ENCODE data around the gene PHF24.
A peak's percentile ranks its signal among the peaks of the same experiment; 100 is the strongest.

The PHF24 gene

DNA sequence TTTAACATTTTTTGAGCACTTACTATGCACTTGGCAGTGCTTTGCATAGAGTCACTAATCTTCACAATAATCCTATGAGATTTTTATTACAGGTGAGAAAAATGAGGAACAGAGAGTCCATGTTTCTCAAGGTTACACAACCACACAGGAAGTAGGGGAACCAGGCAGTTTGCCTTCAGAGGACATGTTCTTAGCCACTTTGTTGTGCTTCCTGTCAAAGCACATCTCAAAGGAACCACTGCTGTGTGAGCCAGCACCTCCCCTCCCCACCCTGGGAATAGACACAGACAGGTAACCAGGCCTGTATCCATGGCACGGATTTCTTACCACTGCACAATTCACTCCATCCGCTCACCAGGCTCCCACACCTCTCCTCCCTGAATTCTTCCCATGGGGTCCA, 25.1 kb downstream of the PHF24 start:
- no peak for DNase-seq (ENCODE audit: low read depth in 2 of 2)

- DNase-seq (ENCODE audit: low read depth in 2 of 2), result no peak
Measured at GRCh38 chr9:34984049-34984448, 26.0 kb downstream of the PHF24 start.

- DNase-seq (ENCODE audit: low read depth in 2 of 2), result no peak
Measured at GRCh38 chr9:34985311-34985899, 27.3 kb downstream of the PHF24 start.

DNA sequence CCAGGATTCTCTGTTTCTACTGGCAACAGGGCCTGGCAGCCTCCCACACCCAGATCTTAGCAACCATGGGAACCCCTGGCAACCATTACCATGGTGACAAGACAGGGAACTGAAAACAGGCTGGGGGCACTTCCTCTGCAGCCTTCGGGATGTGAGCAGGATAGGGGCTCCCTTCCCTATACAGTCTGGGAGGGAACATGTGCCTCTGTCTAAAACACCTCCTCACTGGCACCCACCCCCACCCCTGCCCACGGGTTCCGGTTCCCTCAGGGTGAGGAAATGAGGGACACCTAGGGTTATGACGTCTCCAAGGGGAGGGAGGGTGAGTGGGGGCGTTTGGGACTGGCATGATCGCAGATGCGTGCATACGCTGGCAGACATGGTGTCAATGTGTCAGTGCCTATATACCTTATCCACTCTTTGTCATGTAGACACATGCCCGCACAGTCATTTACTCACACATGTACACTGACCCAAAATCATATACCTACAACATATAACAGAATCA, 28.5 kb downstream of the PHF24 start:
- peak; percentile 51 to 66 for DNase-seq (ENCODE audit: low read depth in 2 of 2)

DNA sequence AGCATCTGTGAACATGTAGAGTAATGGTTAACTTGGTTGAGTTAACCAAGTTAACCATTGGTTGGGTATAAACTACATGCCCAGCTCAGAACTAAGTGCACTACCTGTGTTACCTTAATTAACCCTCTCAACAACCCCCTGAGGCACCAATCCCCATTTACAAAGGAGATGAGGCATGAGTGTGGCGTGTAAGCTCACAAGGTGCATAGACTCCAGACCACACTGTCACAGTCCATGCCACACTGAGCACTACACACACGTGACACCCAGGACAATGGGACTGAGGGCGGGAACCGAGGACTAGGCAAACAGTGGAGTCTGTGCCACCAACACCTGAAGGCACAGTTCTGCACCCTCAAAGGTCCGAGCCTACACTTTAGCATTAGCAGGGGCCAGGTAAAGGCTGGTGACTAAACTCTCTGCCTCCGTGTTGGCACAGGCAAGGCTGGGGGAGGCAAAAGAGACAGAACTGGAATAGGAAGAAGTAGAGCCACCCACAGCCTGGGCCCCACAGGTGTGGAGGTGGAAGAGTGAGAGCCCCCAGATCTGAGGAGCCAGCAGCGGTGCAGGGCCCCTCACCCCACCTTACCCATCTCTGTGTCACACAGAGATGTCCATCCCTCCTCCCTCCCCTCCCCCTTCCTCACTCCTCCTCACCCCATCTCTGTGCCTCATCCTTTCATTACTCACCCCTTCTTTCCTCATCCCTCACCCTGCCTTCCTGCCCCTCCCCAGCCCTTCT, 29.2 kb downstream of the PHF24 start:
- no peak for DNase-seq (ENCODE audit: low read depth in 2 of 2)

- DNase-seq (ENCODE audit: low read depth in 2 of 2), result peak in 1 of 2 donors; percentile 38
Measured at GRCh38 chr9:34988218-34989002, 30.3 kb downstream of the PHF24 start.

DNA sequence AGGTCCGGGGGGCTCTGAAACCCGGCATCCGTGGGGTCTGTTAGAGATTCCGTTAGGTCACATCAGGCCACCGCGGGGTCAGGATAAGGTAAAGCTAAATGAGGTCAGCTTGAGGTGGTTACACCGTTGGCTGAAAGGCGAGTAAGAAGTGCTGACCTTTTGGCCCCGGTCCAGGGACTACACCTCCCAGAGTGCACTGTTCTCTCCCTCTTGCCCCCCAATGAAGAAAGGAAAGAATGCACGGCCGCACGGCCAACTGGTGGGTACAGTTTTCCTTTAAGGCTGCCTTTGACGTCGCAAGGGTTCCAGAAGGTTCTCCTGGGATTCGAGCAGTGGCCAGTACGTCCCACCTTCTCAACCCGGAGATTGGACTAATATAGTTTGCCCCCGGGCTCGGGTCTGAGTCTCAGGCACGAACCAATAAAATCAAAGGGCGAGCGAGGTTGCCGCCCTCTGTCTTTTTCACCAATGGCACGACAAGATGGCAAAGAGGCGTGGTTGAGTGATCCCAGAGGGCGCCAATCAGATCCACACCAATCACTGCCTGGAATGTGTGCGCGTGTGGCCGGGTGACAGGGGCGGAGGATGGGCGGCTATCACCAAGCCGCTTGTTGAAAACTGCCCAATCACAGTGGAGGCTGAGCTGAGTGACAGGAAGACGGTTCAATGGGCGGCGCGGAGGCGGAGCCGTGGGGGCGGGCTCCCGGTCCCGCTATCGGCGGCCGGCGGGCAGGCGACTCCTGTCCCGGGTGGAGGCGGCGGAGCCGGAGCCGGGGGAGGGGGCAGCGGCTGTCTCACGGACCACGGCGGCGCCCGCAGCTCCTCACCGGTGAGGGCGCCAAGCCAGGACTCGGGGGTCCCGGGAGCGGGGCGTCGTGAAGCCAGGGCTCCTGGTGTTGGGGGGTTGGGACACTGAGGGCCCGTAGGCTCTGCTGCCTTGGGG, 31.2 kb downstream of the PHF24 start, which contains the start of gene DNAJB5:
Gene DNAJB5 (plus strand): TSS at position 743 of the 943 bp plus-strand sequence. CDS start 886 bp downstream, outside the sequence.
- DNase-seq (ENCODE audit: low read depth in 2 of 2), result peak; percentile 92 to 95

DNA sequence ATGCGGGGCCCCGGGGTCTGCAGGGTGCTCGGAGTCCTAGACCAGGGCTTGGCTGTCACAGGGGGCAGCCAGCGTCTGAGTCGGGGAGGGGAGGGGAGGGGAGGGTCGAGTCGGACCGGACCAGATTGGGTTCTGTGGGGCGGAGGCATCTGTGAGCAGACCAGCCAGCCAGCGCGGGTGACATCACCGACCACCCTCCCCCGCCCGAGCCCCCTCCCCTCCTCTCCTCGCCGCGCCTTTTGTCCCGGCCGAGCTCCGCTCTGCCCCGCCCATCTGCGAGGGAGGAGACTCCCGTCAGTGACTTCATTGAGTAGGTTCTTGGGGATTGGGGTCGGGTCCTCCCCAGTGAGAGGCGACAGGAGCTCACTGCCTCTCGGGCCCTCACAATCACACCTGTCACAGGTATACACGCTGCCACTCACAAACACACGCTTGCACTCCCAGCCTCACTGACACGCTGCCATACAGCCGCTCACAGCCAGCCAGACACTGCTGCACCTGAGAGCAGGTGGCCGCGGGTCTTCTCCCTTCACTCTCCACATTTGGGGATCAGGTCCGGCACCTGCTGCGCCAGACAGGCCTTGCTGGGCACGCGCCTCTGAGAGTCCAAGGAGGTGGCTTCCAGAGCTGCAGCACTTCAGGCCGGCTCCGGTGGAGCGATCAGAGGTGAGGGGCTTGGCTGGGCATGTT, 32.0 kb downstream of the PHF24 start:
- no peak for DNase-seq (ENCODE audit: low read depth in 2 of 2)

DNA sequence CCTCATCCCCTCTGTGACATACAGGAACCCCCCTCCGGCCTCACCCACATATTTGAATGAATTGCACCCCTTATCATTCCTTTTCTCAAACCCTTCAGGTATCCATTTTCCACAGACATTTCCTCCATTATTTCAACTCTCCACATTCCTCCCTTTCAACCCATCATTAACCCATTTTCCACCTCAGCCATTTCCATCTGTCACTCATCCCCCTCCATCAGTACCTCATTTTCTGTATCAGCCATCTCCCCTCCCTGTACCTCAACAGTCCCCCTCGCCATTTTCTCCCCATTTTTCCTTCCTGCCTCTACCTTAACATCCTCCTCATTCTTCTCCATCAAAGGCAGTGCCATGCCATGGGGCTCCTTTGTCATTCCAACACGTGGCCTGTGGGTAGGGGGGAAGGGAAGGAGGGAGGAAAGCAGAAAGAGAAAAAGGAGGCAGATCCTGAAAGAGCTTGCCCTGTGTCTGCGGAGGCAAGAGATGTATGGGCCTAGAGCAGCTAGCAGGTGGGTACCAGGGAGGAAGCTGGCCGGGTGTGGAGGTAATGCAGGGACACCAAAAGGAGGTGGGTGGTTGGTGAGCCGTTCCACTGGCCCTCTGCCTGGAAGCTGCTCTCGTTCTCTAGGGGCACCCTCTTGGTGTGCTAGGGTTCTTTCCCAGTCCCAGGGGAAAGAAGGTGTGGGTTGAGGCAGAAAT, 33.0 kb downstream of the PHF24 start:
- DNase-seq (ENCODE audit: low read depth in 2 of 2), result no peak

DNA sequence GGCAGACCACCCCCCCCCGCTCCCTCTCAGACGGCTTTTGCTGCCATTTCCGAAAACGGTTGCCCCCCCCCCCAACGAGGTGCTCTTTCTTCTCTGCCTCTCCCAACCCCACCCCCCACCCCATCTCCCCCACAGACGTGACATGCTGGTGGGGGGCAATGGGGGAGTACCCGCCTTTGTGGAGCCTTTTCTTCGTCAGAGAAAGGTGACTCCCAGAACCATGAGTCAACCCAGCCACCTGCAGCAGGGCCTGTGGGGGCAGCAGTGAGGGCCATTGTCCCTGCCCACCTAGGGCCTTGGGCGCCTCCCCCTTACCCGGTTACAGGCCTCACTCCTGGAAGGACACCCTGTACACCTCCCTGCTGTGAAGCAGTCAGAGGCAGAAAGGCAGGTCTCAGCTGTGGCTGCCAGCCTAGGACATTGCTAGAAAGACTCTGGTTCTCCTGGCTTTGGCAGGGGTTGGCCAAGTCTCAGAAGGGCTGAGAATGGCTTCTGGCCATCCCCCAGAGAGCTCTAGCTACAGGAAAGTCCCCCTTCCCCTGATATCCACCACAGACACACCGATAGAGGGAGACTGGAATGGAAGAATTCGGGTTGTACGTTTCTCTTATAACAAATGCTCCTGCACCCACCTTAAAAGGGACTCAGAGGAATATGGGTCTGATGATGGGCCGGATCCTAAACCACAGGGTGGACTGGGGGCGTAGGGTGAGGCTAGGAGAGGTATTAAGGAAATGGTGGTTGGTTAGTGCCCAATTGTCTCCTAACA, 33.7 kb downstream of the PHF24 start:
- DNase-seq (ENCODE audit: low read depth in 2 of 2), result no peak

- DNase-seq (ENCODE audit: low read depth in 2 of 2), result peak; percentile 33 to 61
Measured at GRCh38 chr9:34992376-34992951, 34.4 kb downstream of the PHF24 start.

DNA sequence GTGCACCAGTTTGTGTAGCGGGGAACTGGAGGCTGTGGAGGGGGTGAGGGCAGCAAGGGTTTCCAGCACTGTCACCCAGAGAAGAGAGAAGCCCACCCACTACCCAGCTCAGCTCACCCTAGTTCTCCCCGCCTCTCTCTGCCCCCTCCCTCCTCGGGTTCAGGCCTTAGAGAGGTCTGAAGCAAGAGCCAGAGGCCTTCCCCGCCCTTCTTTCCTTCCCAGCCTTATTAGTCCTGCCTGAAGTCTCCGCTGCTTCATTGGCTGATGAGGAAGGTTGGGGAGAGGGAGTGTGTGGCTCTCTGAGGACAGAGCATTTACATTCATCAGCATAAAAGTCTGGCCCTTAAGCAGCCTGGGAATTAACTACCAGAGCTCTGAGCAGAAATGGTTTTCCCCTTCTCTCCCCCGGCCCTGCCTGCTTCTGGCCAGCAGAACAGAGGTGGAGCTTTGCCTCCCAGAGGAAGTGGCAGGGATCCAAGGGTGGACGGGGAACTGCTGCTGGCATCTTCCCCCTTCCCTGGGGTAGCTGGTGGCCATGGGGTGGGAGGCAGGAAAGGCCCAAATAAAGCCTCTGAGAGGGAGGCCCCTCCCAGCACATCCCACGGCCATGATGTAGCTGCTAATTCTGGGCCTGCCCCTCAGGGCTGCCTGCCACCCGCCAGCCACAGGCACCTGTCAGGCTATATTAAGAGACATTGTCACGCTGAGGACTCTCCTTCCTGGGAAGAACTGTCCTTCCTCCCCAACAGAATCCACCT, 35.6 kb downstream of the PHF24 start:
- no peak for DNase-seq (ENCODE audit: low read depth in 2 of 2)

DNA sequence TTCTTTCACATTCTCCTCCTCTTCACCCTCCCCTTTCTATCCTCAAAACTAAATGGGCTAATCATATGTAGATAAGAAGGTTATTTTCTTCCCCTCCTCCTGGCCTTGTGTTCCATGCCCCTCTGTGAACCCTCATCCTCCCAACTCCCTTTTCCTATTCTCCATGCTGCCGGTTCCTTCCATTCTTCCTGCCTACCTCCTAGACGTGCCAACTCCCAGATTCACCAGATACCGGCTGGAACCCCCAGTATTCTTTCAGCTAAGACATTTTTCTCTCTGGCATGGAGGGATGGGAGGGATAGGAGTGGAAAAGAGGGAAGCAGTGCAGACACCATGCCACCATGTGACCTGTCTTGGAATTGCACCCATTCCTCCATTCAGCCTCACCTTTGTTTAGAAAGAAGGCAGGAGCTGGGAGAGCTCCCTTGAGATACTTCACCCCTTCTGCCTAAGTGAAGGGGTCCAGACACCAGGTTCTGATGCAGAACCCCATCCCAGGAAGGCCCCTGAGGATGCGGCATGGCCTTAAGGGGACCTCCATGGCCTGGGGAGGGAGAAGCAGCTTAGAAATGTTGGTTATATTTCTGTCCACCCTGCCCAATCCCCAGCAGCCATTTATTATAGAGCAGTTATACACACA, 36.3 kb downstream of the PHF24 start:
- DNase-seq (ENCODE audit: low read depth in 2 of 2), result no peak

GRCh38 chr9:34994900-34995669, 37.0 kb downstream of the PHF24 start:
- DNase-seq (ENCODE audit: low read depth in 2 of 2), result no peak

- DNase-seq (ENCODE audit: low read depth in 2 of 2), result no peak
Measured at GRCh38 chr9:34995670-34996060, 37.6 kb downstream of the PHF24 start.

DNA sequence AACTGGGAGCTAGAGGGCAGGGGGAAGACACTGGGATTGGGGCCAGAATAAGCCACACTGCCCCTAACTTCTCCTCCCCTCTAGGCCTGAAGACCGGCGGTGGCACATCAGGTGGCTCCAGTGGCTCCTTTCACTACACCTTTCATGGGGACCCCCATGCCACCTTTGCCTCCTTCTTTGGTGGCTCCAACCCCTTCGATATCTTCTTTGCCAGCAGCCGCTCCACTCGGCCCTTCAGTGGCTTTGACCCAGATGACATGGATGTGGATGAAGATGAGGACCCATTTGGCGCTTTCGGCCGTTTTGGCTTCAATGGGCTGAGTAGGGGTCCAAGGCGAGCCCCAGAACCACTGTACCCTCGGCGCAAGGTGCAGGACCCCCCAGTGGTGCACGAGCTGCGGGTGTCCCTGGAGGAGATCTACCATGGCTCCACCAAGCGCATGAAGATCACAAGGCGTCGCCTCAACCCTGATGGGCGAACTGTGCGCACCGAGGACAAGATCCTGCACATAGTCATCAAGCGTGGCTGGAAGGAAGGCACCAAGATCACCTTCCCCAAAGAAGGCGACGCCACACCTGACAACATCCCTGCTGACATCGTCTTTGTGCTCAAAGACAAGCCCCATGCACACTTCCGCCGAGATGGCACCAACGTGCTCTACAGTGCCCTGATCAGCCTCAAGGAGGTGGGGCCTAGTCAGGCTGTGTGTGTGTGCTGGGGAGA, 38.3 kb downstream of the PHF24 start:
- DNase-seq (ENCODE audit: low read depth in 2 of 2), result no peak
